Activated CD8-positive, alpha-beta memory T cell treated with anti-CD3 and anti-CD28 coated beads for 1 hour (primary cell): ENCODE results near the gene ARPC5.
"Not testable (repeated sequence)": the region's sequence is repeated elsewhere in the genome, so short reads cannot be mapped to it uniquely, and the experiment has no call there.

Experiments used
- DNase-seq, 2 donors: peaks; one replicate each; pipeline ENCODE4 v3.0.0-alpha.2; 2020; ENCODE audit warnings: low read depth in 1 of 2; ENCODE audit errors: extremely low read depth in 1 of 2

The ARPC5 gene

DNA sequence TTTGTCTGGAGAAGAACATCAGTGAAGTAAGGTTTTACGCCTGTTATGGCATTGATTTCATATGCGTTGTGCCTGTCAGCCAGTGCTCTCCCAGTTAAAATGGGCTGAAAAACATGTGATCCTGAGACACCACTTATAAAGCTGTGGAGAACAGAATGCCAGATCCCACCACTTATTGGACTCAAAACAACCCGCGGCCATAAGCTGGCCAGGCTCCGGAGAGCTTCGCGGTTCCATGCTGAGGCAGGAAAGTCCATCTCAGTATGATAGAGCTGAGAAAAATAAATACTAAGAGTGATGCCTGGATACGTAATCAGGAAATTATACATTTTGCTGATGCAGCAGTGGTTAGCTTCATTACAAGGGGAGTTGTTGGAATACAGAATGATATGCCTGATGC is 12.5 kb upstream of the ARPC5 start:
- DNase-seq: no peak

DNA sequence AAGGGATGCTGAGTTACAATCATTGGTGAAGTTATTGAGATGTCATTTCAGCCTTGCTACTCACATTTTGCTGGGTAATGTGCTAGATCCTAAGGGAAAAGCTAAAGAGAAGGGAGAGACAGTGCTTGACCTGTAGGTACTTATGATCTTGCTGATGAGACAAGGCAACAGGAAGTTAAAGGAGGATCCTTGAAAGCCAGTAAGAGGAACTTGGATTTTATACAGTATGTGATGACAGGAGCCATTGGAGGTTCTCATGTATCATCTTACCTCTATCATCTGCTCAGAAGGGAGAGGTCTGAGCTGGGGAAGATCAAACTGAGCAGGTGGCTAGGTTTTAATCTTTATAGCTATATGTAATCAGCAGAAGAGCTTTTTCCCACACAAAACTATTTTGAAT is 11.2 kb upstream of the ARPC5 start:
- DNase-seq: no peak

DNA sequence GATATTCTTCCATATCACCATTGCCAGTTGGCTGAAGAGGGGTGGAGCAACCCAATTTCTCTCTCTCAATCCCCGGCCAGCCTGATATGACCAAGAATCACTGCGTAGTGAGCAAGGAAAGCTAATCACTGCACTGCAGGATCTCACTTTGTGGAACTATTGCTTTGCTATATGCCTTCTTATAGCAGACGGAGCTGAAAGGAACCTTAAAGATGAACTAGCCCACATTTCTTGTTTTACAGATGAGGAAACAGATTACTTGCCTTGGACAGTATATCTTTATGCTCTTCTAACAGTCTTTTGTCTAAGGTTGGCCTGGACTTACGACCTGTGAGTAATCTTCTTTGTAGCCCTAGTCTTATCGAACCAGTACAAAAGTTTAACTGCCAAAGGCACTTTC is 9.9 kb upstream of the ARPC5 start:
- no peak for DNase-seq

DNA sequence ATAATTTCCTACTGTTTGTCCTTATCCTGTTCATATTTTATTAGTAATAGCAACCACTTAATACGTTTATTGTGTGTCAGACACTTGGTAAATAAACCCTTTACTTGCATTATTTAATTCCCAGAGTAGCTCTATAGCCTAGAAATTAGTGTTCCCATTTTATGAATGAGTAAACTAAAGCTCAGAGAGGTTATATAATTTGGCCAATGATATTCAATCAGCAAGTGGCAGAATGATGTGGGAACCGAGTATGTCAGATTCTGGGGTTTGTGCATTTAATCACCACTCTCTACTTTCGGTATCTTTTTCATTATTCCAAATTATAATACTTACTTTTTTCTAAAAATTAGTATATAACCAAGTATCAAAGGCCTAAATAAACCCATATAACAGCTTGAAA is 6.6 kb upstream of the ARPC5 start:
- DNase-seq: no peak

DNA sequence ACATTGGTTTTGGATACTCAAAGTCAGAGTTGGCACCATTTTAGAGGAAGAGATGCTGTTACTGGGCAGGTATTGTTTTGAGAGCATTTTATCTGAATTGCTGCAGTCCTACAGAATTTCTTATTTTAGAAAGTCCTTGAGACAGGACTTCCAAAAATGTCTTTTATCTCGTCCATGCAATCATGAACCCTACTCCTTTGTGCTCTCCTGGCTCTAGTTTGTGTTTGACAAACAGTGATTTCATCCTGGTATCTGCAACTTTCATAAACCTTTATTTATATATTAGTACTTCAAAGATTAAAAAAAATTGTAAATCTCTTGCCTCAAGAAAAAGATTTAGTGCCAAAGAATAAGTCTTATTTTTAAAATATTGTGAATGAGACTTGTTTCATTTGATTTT is 4.6 kb upstream of the ARPC5 start:
- no peak for DNase-seq

DNA sequence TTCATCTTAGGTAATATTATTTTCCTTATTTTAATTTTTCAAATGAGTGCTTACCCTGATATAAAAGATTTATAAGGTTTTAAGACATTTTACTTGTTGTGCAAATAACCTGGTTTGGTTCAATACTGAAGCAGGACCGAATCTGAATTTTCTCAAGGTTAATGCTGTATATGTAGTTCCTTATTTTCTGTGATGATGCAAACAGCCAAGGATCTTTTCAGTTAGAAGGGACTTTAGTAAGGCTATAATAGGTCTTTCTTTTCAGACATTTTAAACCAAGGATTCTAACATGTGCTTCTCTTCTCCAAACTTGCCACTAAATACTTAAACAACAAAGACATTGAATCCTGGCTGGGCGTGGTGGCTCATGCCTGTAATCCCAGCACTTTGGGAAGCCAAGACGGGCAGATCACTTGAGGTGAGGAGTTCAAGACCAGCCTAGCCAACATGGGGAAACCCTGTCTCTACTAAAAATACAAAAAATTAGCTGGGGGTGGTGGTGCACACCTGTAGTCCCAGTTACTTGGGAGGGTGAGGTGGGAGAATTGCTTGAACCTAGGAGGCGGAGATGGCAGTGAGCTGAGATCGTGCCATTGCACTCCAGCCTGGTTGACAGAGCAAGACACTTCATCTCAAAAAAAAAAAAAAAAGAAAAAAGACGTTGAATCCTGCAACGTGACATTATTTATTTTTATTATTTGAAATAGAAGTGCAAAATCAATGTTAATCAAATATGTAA is 3.2 kb upstream of the ARPC5 start:
- DNase-seq: no peak

DNA sequence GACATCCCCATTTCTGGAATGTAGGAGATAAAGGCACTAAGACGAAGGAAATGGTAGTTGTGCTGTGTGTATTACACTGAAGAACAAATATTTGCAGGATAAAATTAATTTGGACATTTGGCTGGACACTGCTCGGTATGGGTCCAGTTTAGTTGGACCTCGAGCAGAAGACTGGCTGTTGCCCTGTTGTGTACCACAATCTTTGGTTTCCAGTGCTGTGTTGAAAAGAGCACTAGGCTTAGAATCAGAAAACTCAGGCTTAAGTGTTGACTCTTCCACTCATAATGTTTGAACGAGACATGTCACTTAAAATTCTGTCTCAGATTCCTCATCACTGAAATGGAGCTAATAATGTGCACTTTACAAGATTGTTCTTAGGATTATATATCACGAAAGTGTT is 1.2 kb upstream of the ARPC5 start:
- no peak for DNase-seq

GRCh38 chr1:183636334-183636682 is 725 bp upstream of the ARPC5 start:
- DNase-seq: no peak

- no peak for DNase-seq
Measured at GRCh38 chr1:183635099-183635605, 431 bp downstream of the ARPC5 start.

DNA sequence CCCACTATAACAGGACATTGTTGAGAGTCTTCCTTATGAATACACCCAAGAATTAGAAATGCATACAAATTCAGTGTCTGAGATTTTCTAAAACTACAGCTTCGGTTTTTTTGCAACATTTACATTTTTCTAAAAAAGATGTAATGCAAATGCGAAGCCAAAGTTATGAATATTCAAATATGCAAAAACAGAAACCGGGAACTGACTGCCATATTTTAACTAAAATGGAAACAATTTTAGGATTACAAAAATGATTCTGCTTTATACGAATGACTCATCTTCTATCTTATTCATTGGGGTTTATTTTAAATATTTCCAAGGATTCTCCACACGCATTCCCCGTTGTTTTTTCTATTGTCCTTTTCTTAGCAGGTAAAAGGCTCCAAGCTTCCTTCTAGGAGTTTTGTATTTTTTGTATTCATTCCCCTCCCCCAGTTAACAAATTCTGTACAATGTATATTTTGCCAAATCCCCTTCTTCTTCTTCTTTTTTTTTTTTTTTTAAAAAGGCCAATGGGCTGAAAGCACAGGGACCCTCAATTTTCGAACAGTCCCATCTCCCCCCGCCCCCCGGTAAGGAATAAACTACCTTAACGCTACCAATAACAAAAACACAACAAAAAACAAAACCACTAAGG is 1.0 kb downstream of the ARPC5 start:
- no peak for DNase-seq

DNA sequence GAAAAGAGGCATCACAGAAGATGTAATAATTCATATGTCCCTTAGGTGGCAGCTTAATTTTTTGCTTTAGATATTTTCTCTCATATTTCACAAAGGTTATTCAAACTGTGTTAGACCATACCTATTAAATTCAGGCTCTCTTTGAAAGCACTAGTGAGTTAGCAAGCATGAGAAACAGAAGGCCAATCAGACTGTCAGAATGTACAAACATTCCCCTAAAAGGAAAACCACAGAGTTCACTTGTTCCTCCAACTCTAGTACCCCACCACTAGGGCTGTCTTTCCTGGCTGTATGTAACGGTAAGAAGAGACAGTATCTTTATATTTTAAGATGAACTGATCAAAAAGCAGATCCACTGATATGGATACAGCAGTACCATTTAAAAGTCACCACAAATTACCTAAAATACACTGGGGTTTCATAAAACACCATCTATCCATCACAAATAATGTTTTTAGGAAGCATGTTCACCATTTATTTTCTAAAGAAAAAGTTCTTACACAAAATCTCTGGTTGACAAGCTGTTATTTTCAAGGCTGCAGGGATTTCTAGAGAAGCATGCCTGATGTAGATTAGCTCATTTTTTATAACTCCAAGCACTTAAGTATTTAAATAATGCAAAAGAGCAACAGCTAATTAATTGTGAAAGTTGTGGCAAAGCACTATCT is 1.8 kb downstream of the ARPC5 start:
- no peak for DNase-seq

DNA sequence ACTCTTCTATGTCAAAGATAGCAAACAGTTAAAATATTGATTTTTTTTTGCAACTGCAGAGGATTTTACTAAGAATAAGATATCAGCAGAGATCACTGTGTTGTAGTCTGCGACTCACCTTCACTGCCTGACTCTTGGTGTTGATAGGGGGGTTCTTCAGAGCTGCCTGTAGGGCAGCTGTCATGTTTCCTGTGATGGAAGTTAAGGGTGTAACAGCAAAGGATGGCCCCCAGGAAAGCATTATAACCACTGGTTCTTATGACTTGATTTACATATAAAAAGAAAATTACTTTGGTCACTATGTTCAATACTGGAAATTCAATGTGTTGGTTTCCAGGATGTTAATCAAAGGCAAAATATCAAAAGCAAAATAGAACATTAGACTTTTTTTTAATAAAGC is 2.6 kb downstream of the ARPC5 start:
- DNase-seq: no peak

- DNase-seq: no peak
Measured at GRCh38 chr1:183632114-183632513, 3.5 kb downstream of the ARPC5 start.

DNA sequence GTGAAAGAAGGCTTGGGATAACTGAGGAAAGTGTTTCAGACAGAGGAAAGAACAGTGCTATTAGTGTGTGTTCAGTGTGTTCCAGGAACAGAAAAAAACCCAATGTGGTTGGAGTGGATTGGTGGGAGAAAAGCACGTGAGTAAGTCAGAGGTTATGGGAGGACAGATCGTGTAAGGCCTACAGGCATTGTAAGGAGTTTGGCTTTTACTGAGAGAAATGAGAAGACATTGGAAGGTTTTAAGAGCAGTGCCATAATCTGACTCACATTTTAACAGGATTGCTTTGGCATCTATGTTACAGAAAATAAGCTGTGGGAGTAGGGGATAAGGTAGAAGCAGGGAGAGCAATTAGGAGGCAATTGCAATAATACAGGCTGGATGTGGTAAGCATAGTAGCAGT is 4.8 kb downstream of the ARPC5 start:
- DNase-seq: no peak

GRCh38 chr1:183628537-183628936 is 7.0 kb downstream of the ARPC5 start:
- no peak for DNase-seq

DNA sequence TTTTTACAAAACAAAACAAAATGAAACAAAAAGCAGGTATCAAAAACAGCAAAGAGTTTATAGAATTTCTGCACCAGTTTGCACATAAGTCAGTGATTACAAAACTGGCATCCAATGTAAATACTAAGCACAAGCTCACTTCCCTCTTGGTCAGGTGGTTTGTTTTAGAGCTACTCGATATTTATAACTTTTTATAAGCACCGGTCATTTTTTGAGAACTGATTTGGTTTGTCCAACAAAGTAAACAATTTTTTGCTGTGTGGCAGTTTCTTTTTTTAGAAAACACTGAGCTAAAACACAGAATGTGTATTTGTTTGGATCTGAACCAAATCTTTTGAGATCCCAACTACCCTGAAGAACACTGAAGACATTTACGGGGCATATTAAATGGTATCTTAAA is 9.3 kb downstream of the ARPC5 start:
- not testable (repeated sequence) for DNase-seq

GRCh38 chr1:183622884-183623785 is 12.4 kb downstream of the ARPC5 start:
- DNase-seq: no peak

DNA sequence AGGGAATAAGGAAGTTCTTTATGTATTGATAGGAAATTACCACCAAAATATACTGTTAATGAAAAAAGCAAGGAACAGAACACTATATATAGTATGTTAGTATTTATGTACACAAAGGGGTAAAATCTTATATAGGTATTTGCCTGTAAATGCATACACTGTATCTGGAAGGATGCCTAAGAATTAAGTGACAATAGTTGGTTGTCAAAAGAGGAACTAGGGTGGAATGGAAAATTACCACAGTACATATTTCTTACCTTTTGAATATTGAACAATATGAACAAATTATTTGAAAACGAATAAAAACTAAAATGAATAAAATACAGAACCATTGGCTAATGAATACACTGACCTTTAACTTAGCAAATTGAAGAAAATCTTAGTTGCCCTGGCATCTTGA is 13.6 kb downstream of the ARPC5 start:
- no peak for DNase-seq

DNA sequence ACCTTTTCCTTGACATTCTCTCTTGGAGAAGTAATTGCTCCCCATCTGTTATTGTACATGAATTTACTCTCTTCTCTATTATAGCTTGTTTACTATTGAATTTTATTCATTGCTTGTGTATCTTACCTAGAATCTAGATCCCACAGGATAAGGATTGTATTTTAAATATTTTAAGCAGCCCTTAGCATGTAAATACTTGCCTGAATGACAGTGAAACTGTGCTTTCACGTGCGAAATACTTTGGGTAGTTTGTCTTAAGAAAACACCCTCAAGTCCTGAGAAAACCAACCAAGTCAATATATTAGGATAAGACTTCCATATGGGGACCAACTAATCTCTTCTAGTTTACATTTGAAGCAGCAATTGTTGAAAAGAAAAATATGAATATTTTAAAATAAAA is 15.3 kb downstream of the ARPC5 start:
- DNase-seq: no peak

DNA sequence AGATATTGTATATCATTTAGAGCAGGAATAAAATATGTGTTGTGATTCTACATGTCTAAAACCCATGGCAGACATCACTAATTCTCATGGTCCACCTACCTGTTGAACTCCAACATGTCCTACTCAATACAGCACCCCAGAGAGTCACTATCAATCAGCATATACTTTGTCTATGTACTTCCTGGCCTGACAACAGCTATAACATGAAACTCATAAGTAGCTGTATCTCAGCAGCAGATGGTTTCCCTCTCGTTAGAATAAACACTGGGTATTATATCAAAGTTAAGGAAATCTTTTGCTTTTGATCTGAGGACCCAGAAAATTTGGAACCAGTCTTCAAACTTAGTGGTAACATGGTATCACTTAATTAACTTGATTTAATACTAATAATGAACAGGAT is 15.8 kb downstream of the ARPC5 start:
- DNase-seq: no peak

GRCh38 chr1:183618202-183618601 is 17.4 kb downstream of the ARPC5 start:
- not testable (repeated sequence) for DNase-seq
